Sciatic nerve (tissue), 2 donors: ENCODE measurements around the gene ZACN. TPM values are rescaled to one million over a fixed set of nuclear protein-coding genes. Genes with fewer than 3 reads are reported as not detected.

Experiments used
- ATAC-seq: fragments of 200-7000 bp; cut with Tn5 transposase; one replicate; pipeline ENCODE4 v1.9.1; 2020; ENCODE audit warnings: mild to moderate bottlenecking, moderate library complexity
- DNase-seq: peaks from one replicate; pipeline ENCODE4 v3.0.0-alpha.2; 2020; ENCODE audit warnings: low spot score
- intact Hi-C: fragments of 100-400 bp; cut with DNase I; formaldehyde crosslinking; loops from one replicate; pipeline ENCODE4 v1.14.2; 2022
- microRNA-seq: library from miRNA; unstranded; fragments of <30 nt; microRNA quantifications from one replicate; pipeline ENCODE4 v1.2.0, GENCODE V29; 2020
- total RNA-seq: library from RNA; stranded (reverse); fragmentation: NEBNext Ultra II Directional; extraction: Animal tissue kit (Norgen Biotek cat#: 25700); gene quantifications from one replicate; pipeline ENCODE4 v1.2.1, GENCODE V29; 2021
- donor health status: DM: no; HTN: no; CAD: no.
- donor health status: DM: no; HTN: no; CAD: no.

ZACN gene
- total RNA-seq, 1 donor from 2014 or later = not detected

DNA sequence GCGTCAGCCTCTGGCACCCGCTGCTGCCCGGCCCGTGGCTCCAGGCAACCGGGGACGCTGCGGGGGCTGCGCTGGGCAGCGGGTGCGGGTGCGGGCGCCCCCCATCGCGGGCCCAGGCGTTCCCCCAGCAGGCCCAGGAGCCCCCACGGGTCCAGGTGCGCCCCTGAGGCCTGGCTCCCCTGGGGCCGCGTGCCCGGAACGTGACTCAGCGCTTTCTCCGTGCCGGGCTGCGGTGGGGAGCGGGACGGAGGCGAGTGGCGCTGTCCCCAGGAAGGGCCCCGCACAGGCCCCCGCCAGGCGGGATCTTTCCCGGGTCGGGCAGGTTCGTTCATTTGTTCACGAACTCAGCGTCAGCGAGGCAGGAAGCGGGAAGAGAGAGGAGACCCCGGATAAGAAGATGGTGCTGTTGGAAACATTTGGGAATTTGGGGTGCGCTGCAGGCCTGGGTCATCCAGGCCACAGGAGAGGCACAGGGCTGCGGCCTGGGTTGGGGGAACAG is 43.0 kb downstream of the ZACN start:
- intact Hi-C loops = loop anchor here (2.0 to 5.0 kb wide), 2 partner anchors 60 to 157 kb away; no protein-coding TSS in a partner anchor
- DNase-seq (no peak), ATAC-seq (peak; percentile 56)

- intact Hi-C loops = loop anchor here (2.0 to 5.0 kb wide), 2 partner anchors 60 to 156 kb away; no protein-coding TSS in a partner anchor
- ATAC-seq (peak; percentile 33), DNase-seq (no peak)
These were observed 43.6 kb downstream of the ZACN start for GRCh38 chr17:76122431-76123190.

DNA sequence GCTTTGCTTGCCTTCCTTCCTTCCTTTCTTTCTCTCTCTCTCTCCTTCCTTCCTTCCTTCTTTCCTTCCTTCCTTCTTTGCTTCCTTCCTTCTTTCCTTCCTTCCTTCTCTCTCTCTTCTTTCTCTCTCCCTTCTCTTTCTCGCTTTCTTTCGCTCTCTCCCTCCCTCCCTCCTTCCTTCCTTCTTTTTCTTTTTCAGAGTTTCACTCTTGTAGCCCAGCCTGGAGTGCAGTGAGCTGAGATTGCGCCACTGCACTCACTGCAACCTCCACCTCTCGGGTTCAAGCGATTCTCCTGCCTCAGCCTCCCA is 44.2 kb downstream of the ZACN start:
- ATAC-seq (no peak), DNase-seq (no peak)
- intact Hi-C loops = loop anchor here (2.0 to 5.0 kb wide), 2 partner anchors 59 to 156 kb away; no protein-coding TSS in a partner anchor

DNA sequence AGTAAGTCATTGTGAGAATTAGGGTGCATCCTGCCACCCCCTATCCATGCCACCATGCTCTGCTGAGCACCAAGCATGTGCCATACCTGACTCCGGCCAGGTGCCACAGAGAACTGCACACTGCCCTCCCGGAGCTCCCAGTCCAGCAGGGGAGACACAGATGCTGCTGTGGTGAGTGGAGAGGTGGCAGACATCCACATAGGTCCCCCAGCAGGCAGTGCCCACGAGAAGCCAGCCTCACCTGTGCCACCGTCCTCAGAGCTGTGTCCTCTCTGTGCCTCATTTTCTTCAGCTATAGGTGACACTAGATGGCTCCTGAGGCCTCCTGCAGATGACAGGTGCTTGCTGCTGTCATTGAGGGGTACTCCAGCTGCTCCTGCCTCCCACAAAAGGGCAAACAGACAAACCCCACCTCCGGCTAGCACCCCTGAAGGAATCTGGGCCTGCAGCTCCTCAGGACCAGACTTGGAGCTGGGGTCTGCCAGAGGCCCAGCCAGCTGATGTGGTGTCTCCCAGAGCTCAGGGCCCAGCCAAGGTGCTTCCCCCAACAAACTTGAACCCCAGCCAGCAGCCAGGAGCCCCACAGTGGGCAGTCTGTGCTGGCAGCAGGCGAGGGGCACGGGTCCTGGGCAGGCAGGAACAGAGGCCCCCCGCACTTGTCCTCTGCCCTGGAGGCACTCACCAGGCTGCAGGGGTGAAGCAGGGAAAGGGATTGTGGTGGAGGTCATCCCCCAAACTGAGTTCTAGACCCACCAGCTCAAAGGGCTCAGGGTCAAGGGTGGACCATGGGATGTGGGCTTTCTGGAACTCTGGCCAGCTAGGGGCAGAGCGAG is 45.0 kb downstream of the ZACN start:
- intact Hi-C loops = loop anchor here (2.0 to 5.0 kb wide), 2 partner anchors 58 to 155 kb away; no protein-coding TSS in a partner anchor
- ATAC-seq (no peak), DNase-seq (no peak)

GRCh38 chr17:76124582-76125390 is 45.8 kb downstream of the ZACN start:
- ATAC-seq (no peak), DNase-seq (no peak)
- intact Hi-C loops = loop anchor here (5.0 kb wide), 1 partner anchor 58 kb away; no protein-coding TSS in a partner anchor

DNA sequence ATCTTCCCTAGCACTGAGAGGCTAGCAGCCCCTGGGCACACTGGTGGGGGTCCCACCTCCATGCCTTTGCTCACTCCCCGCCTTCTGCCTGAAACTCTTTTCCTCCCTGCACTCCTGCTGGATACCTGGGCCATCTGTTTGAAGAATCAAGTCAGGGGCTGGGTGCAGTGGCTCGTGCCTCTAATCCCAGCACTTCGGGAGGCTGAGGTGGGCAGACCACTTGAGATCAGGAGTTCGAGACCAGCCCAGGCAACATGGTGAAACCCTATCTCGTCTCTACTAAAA is 46.4 kb downstream of the ZACN start:
- DNase-seq = no peak
- intact Hi-C loops = no loop called here
- no peak for ATAC-seq

GRCh38 chr17:76125922-76126321 is 46.9 kb downstream of the ZACN start:
- DNase-seq (no peak), ATAC-seq (no peak)
- intact Hi-C loops = no loop called here

GRCh38 chr17:76130473-76130872 is 51.5 kb downstream of the ZACN start:
- intact Hi-C loops = no loop called here
- DNase-seq (no peak), ATAC-seq (no peak)

- intact Hi-C loops = no loop called here
- ATAC-seq (no peak), DNase-seq (no peak)
These were observed 52.2 kb downstream of the ZACN start for GRCh38 chr17:76131051-76131691.

- ATAC-seq (no peak), DNase-seq (no peak)
- intact Hi-C loops = no loop called here
These were observed 53.0 kb downstream of the ZACN start for GRCh38 chr17:76131692-76132573.

Small RNAs within 50 kb of the gene (microRNA-seq; reads per million reads assigned to microRNA genes)
- 3.6 reads per million, percentile 4 among the genes with 10 or more reads in this experiment for gene MIR6868

Other genes starting within 250 kb of the ZACN start
- gene UNC13D, start 234.8 kb upstream of the ZACN start, total RNA-seq = 30.9 TPM
- gene WBP2, start 223.8 kb upstream of the ZACN start, total RNA-seq = 156 TPM
- gene TRIM47, start 200.6 kb upstream of the ZACN start, total RNA-seq = 50.7 TPM
- gene TRIM65, start 182.2 kb upstream of the ZACN start, total RNA-seq = 24.7 TPM
- 73.6 TPM for gene MRPL38, start 174.3 kb upstream of the ZACN start, total RNA-seq
- 18.5 TPM for gene FBF1, start 138.1 kb upstream of the ZACN start, total RNA-seq
- 64.6 TPM for gene ACOX1, start 100.0 kb upstream of the ZACN start, total RNA-seq
- gene TEN1, start 99.9 kb upstream of the ZACN start, total RNA-seq = 8.1 TPM
- gene CDK3, start 78.3 kb upstream of the ZACN start, total RNA-seq = 5.2 TPM
- 1.2 TPM for gene EVPL, start 51.9 kb upstream of the ZACN start, total RNA-seq
- gene SRP68, start 6.7 kb upstream of the ZACN start, total RNA-seq = 65.1 TPM
- gene GALR2, start 4.4 kb upstream of the ZACN start, total RNA-seq = not detected
- gene EXOC7, start 24.6 kb downstream of the ZACN start, total RNA-seq = 125 TPM
- gene FOXJ1, start 62.1 kb downstream of the ZACN start, total RNA-seq = 0.40 TPM
- 15.8 TPM for gene RNF157, start 161.3 kb downstream of the ZACN start, total RNA-seq
- 38.4 TPM for gene UBALD2, start 186.2 kb downstream of the ZACN start, total RNA-seq
- gene QRICH2, start 229.1 kb downstream of the ZACN start, total RNA-seq = 4.1 TPM